Stimulated activated CD8-positive, alpha-beta memory T cell treated with anti-CD3 and anti-CD28 coated beads, Interleukin-15, amount 100 ng/mL, for 24 hours (primary cell): ENCODE measurements around the gene RFX2.
"Not testable (repeated sequence)": the region's sequence is repeated elsewhere in the genome, so short reads cannot be mapped to it uniquely, and the experiment has no call there.

Experiments
- DNase-seq: peaks from one replicate; pipeline ENCODE4 v3.0.0-alpha.2; 2020; ENCODE audit warnings: low read depth

The RFX2 gene

DNA sequence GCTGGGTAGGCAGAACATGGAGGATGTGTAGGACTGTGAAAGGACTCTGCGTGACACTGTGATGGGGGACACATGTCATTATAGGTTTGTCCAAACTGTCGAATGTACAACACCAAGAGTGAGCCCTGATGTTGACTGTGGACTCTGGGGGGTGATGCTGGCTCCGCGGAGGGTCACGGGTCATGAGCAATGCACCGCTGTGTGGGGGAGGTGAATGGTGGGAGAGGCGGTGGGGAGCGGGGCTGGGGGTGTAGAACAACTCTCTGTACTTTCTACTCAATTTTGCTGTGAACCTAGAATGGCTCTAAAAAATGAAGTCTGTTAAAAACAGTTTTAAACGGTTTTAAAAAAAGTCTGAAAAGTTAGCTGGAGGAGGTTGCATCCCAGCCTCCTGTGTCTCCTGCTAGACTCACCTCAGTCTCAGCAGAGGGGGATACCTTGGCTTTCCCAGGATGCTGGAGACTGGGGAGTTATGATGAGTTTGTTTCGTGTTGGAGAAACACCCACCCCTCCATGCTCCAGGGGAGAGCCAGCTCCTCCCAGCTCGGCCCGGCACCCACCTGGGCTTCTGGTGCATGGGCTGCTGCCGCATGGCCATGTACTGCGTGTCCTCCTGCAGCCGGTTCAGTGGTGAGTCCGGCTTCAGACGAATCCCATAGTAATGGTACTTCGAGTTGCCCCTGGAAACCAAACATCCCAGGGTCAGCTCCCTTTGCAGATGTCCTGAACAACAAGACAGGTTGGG lies 97.7 kb downstream of the RFX2 start:
- DNase-seq = no peak

DNA sequence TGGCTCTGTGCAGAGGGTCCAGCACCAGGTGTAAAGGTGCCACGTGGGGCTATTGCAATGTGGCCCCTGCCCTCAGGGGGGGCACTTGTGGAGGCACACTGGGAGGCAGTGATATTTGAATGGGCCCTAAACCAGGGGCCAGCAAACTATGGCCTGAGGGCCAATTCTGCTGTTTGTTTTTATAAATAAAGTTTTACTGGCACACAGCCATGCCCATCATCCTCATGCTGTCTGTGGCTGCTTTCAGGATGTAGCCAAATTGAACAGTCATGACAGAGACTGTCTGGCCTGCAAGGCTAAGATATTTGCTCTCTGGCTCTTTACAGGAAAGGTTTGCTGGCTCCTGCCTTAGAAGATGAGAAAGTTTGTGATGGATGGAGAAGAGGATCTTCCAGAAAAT lies 98.5 kb downstream of the RFX2 start:
- no peak for DNase-seq

DNA sequence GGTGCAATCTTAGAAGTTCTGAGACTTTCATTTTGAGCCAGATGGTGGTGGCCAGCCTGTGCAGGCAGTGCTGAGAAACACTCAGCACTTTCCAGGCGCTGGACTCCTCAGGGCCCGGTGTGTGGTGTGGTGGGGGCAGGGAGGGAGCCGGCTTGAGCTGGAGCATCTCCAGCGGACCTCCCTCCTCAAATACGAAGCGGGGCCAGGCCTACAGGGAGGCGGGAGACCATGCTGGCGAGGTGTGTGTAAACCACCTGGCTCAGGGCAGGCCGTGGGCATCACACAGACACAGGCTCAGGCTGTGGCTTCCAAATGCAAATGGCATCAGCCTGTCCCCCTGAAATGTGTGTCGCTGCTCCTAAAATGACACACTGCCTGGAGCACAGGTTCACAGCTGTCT lies 99.1 kb downstream of the RFX2 start:
- DNase-seq = no peak

DNA sequence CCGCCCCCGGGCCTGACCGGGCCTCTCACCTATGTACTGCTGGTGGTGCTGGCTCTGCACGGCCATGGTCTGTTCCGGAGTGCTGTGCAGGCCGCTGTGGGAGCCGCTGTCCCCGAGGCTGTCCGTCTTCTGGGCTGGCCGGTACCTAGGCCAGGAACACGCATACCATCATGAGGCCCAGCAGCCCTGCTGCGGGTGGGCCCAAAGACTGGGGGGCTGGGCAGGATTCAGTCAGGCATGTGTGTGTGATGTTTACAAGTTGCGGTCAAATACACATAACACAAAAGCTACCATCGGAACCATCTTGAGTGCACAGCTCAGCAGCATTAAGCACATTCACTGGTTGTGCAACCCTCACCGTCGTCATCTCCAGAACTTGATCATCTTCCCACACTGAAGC lies 100.2 kb downstream of the RFX2 start:
- no peak for DNase-seq

DNA sequence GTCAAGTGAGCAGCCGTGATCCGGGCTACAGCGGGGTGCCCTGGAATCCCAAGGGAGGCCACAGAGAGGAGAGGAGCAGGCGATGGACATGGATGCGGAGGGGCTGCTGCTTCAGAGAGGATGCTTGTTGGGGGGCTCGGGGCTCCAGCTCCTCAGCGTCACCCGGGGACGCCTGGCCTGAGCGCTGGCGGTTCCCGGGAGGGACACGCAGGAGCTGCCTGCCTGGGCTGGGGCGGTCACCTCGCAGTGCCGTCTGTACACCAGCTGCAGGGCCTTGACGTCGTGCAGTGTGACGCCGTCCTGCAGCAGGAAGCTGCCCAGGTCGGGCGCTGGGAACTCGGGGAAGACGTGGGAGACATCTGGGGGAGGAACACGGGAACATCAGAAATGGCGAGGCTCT lies 102.4 kb downstream of the RFX2 start:
- DNase-seq = no peak

DNA sequence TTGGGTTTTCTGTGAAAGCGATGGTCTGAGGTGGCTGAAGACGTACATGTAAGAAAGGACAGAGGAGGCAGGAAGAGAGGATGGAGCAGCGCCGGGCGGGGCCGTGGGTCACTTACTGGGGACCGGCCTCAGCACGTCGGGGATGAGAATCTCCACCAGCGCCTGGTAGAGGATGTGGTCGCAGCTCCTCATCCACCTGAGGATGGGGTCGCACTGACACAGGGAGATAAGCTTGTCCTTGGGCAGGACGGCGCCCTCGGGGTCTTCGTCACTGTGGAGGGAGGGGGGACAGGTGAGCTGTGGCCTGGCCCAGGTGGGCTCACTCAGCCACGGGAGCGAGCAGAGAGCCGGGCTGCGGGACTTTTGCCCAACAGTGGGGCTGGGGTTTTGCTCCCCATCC lies 103.4 kb downstream of the RFX2 start:
- DNase-seq = no peak

DNA sequence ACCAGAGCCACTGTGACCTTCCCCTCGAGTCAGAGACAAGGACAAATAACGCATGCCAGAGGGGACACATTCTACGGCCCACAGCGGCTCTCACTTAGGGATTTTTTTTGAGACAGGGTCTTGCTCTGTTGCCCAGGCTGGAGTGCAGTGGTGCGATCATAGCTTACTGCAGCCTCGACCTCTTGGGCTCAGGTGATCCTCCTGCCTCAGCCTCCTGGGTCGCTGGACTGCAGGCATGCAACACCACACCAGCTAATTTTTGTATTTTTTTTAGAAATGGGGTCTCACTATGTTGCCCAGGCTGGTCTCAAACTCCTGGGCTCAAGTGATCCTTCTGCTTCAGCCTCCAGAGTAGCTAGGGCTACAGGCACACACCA lies 104.2 kb downstream of the RFX2 start:
- DNase-seq = not testable (repeated sequence)

DNA sequence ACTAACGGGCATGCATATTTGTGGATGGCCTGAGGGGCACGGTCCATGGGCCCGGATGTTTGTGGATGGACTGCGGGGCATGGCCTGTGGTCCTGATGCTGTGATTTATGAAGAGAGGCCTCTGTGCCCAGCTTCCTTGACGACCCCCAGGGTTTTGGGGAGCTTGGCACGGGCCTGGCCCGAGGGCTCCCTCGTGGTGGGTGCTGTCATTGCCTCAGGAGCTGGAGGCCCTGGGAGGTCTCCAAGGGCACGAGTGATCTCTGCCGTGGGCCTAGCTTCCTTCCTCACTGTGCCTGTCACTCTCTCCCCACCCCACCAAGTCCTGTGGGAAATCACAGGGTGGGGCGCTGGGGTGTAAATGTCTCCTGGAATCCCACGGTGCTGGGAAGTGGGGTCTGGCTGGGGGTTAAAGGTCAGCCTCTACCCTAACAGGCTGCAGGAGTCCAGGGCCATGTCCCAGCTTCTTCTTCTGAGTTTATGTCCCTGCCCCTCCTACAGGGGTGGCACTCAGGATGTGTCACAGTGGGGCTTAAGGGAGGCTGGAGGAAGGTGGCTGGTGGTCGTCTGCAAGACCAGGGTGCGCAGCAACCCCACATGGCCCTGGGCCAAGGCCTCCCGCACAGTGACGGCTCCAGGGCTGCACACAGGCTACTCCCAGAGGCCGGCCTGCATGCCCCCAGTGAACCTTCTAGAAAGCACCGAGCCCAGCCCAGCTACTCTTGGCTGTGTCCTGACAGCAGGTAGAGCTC lies 104.8 kb downstream of the RFX2 start:
- DNase-seq = no peak

DNA sequence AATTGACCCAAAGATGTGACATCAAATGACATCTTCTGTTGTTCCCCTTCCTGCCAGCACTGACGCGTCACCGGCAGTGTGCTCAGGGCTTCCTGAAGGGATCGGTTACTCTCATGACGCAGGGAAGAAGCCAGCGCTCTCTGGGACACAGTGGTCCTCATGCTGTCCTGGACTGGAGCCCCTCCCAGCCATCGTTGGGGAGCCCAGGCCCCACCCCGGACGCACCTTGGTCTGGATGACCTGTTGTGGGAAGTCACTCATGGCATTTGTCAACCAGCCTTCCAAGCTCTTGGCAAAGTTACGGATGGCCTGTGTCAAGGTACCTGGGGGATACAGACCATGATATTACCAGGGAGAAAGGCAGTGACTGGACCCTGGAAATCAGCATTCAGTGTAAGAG lies 106.3 kb downstream of the RFX2 start:
- no peak for DNase-seq

DNA sequence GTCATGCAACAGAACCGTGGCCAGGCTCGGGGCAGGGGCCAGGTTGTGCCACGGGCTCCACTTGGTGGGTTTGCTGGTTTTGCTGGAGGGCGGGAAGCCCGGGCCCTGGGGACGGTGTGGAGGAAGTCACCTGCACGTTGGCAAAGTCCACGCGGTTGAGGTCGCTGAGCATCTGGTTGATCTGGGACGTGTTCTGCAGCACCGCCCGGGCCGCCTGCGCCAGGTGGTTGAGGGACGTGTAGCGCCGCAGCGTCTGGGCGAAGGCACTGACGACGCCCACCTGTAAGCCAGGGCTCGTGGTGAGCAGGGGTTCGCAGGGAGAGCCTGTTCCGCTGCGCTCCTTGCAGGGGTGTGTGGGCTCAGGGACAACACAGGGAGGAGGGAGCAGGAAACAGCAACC lies 107.7 kb downstream of the RFX2 start:
- DNase-seq = no peak

DNA sequence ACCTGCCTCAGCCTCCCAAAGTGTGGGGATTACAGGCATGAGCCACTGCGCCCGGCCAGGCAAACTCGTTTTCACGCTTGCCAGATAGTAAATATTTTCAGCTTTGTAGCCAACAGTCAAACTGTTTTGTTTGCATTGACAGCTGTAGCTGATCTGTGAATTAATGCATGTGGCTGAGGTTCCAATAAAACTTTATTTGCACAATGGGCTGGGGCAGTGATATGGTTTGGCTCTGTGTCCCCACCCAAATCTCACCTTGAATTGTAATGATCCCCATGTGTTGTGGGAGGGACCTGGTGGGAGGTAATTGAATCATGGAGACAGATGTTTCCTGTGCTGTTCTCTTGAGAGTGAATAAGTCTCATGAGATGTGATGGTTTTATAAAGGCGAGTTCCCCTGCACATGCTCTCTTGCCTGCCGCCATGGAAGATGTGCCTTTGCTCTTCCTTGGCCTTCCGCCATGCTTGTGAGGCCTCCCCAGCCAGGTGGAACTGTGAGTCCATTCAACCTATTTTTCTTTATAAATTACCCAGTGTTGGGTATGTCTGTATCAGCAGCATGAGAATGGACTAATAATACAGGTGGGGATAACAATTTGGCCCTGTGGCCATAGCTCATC lies 110.0 kb downstream of the RFX2 start:
- DNase-seq = no peak

DNA sequence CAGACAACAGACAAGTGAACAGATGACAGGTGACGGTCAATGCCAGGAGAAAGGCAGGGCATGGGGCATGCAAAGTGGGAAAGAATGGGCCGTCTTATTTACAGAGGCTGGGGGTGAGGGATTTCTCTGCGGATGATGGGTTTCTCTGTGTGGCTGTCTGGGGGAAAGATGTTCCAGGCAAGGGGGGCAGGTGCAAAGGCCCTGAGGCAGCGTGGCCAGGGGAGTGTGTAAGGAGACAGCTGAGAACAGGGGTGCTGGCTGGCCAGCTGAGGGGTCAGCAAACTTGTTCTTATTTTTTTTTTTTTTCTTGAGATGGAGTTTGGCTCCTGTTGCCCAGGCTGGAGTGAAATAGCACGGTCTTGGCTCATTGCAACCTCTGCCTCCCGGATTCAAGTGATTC lies 110.6 kb downstream of the RFX2 start:
- no peak for DNase-seq

DNA sequence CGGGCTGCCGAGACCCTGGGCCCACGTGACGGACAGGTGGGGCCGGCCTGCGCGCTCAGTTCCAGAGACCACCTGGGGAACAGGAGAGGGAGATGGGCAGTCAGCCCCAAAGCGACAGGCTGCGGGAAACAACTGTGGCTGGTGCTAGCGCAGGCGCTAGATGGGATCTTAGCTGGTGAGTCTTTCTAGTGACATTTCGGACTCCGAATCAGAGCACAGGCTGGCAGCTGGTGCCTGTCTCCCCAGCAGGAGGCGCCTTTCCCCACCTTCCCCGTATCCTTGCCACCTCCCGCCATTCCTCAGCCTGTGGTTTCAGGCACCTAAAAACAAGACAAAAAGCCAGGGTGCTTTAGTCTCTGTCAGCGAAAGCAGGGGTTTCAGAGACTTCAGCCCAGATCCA lies 112.9 kb downstream of the RFX2 start:
- DNase-seq = no peak

DNA sequence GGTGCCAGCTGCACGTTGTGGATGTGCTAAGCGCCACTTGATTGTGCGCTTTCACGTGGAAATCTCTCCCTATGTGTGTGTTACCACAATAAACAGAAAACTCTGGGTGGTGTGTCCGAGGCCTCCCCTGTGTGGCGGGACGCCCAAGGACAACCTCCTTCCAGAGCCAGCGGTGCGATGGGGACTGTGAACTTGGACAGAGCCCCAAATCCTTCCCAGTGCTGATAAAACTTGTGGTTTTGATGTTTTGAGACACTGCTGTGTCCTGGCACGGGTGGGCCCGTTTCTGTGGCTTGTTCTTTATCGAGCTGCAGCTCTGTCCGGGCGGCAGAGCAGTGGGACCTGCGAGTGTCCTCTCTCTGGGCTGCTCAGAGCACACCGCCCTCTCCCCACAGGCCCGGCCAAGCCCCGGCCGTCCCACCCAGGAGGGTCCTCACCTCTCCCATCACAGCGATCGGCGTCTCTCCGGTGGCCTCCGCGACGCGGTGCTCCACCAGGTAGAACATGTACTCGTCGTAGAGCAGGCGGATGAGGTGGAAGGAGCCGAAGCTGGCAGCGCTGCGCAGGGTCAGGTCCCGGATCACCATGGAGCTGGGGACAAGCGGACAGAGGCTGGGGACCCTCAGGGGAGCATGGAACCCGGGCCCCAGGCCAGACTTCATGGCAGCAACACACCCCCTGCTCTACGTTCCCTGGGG lies 113.5 kb downstream of the RFX2 start:
- no peak for DNase-seq

DNA sequence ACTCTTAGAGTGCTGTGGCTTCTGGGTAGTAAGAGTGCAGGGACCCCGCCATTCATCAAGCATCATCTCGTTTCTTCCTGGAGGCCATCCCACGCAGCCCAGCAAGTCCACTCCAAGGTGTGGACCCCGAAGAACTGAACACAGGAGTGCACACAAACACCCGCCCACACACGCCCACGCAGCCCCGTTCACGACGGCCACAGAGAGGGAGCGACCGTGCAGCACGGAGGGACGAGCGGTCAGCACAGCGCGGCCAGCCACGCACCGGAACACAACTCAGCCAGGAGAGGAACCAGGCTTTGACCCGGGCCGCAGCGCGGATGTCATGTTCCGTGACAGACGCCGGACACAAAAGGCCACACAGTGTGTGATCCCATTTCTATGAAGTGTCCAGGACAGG lies 114.2 kb downstream of the RFX2 start:
- DNase-seq = no peak

DNA sequence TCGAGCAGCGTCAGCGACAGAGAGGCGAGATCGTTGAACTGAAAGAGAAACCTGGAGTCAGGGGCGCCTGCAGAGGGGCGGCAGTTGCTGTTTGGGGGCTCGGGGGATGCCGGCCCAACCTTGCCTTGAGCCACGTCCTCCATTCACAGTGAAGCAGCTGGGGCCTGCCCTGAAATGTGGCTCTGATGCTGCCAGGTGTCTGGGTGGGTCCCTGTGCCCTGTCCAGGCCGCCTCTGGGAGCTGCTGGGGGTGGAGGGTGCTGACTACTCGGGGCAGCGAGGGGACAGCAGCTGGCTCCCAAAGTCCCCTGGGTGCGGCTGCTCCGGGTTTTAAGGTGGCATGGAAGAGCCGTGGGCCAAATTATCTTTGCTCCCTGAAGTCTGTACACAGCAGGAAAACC lies 114.7 kb downstream of the RFX2 start:
- DNase-seq = no peak

DNA sequence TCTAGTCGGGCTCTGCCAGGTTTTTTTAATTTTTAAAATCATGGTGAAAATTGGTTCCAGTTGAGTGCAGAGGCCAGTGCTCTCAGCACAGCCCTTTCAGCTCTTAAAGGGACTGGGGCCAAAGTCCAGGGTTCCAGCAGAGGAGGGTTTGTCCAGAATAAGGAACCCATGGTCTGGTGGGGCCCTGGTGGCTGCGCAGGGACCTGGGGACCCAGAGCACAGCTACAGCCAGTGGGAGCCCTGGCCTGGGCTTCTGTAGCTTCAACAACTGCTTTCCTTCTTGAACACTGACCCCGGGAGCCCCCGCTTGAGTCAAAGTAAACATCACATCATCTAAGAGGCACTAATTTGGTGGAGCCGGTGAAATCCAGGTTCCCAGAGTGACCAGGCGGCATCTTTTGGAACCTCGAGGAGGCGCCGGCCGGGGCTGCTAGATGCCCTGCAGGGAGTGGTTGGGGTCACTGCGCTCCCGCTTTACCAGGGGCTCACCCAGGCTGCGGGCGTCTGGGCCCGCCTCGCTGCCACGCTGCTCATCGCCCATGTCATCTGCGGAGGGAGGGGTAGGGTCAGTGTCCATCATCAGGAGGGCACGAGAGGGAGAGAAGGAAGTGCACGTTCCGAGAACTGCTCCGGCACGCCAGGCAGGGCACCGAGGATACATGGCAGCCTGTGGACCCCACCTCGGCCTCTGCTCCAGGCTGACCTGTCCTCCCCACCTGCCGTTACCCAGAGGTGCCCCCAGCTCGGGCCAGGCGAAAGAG lies 115.7 kb downstream of the RFX2 start:
- no peak for DNase-seq

DNA sequence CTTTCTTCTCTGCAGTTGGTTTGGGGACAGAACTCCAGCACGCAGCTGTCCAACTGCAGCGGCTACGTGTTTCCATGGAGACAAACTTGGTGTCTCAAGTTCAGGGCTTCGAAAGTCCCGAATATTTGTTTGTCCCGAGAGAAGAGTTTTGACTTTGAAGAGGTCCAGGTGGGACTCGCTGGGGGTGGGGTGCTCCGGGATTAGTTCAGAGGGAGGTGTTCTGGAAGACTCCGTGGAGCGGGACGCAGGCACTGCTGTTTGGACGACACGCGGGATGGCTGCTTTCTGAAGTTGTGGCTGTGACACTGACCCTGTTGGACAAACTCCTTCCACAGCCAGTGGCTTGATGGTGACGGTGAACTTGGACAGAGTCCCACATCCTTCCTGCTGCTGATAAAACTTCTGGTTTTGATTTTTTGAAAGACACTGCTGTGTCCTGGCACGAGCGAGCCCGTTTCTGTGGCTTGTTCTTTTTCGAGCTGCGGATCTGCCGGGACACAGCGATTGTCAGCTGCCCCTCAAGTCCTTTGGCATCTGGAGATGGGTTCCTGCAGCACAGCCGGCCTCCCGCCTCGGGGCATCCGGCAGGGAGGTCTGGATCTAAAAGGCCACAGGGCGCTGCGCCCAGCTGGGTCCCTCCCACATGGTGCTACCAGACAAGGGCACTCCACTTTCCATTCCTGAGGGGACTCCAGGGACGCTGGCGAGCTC lies 116.5 kb downstream of the RFX2 start:
- DNase-seq = no peak

DNA sequence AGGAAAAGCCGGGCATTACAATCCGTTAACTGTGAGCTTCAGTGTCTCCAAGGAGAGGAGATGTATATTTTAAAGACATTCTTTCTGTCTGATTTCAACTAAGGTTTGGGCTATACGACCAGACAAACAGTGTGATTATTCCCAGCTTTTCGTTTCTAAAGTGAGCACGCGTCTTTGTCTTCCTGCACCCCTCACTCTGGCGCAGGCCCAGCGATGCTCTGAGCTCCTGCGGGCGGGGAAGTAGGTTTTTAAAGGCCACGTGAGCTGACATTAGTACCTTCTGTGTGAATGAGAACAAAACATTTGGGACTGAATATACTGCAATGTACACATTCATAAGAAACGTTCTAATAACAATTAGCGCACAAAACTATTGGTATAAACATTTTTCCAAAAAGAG lies 117.1 kb downstream of the RFX2 start:
- DNase-seq = no peak

DNA sequence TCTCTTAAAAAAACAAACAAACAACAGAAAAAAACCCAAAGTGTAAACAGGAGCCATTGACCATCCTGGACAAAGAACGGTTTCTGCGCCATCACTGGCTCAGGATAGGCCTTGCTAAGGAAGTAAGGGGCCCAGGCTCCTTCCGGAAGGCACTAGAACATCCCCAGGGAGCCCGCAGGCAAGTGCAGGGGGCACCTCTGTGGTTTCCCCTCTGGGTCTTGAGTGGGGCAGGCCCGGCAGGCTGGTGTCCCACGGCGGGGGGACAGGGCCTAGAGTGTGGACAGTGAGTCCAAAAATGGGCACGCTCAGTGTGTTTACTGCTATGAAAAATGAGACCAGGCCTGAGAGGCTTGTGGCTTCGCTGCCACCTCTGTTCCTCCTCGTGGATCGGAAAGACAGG lies 117.5 kb downstream of the RFX2 start:
- no peak for DNase-seq

DNA sequence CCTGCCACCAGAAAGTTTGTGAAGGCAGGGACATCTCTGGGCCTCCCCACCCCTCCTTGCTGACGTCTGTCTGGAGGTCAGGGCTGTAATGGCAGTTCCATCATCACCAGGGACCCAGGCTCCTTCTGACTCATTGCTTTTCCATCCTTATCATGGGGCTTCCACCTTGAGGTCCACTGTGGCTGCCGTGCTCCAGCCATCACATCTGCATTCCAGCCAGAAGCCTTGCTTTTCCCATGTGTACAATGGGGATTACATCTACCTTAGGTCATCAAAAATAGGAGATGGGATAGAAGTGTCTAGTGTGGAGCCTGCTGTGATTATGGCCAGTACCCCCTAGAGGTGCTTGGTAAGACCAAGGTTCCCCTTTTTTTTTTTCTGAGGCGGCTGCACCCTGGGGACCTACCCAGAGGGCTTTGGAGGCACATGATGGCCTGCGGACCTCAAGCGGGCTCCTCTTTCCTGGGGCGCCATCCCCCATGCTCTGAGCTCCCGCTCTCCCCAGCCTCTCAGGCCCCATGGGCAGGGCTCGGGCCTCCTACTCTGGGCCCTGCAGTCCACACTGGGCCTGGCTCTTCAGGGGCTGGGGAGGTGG lies 119.0 kb downstream of the RFX2 start:
- no peak for DNase-seq
